Hematopoietic multipotent progenitor cell treated with erythropoietin and hydrocortisone succinate and interleukin-3 and kit ligand, for 4 days (in vitro differentiated cells): ENCODE measurements around the gene TLR3.
"Not testable (repeated sequence)": the region's sequence is repeated elsewhere in the genome, so short reads cannot be mapped to it uniquely, and the experiment has no call there.

Experiments
- DNase-seq: peaks from one replicate; pipeline ENCODE4 v3.0.0-alpha.2; 2015

TLR3 gene

GRCh38 chr4:186050135-186050534 is 18.8 kb upstream of the TLR3 start:
- not testable (repeated sequence) for DNase-seq

- DNase-seq = no peak
Measured at GRCh38 chr4:186051096-186051495, 17.9 kb upstream of the TLR3 start.

DNA sequence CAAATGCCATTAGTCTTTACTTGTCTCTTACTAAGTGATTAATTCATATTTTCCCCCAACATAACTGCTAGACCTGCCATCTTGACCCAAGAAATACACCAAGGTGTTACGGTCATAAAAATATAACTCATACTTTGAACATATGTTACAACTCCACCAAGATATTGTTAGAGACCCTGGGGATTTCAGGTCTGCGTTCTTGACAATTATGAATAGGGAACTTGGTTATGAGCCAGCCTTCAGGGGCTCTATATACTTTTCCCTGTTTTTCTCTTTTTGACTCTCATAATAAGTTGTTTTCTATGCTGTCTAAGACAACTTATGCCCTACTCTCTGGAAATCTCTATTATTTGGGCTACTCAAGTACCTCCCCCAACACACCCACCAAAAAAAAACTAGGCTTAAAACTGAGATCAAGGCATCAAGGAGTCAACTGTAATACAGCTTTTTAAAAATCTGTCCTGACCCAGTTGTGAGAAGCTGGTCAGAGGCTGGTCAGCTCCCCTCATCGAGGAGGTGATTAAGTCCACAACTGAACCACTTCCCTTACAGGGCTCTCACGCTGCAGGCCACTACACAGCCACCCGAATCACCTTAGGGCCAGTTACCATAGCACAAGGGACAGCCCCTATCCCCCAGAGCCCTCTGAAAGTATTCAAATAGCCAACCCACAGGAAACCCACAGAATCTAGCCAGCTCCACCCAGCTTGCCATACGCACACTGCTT is 10.5 kb upstream of the TLR3 start:
- DNase-seq = peak; percentile 71

DNA sequence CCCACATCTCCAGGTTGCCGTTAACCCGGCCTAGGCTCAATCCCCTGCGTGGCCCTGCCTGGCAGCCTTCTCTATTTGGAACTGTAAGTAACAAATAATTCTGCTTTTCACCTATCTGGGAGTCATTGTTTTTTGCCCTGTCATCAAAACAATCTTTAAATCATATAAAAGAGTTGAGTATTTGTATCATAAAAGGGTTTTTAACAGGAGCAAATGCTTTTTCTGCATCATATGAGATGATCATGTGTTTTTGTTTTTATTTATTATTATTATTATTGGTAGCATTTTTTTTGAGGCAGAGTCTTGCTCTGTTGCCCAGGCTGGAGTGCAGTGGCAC is 10.0 kb upstream of the TLR3 start:
- DNase-seq = no peak

GRCh38 chr4:186061921-186062320 is 7.0 kb upstream of the TLR3 start:
- DNase-seq = no peak

DNA sequence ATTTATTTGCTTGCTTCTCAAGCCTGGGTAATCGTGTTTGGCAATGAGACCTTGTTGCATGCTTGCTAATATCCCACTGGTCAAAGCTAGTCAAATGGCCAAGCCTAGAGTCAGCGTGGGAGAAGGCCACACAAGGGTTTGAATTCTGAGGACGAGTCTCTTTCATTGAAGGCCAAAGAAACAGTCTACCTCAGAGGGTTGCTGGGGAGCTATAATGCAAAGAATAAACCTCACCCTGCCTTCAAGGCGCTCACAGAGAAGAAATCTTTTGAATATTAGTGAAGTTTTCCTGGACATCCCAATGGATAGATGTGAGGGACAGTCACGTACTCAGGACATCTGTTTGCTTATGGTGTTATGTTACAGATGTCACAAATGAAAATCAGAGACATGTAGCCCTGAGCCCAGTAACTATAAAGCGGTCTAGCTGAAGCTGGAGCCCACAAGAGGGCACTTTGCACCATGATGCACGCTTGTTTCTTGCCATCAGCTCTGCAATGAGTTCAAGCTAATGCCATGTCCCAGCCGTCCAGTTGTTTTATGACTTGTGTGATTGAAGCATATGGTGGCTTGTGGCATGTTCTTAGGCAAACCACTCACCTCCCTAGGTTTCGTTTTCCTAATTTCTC is 1.1 kb upstream of the TLR3 start:
- DNase-seq = peak; percentile 86

DNA sequence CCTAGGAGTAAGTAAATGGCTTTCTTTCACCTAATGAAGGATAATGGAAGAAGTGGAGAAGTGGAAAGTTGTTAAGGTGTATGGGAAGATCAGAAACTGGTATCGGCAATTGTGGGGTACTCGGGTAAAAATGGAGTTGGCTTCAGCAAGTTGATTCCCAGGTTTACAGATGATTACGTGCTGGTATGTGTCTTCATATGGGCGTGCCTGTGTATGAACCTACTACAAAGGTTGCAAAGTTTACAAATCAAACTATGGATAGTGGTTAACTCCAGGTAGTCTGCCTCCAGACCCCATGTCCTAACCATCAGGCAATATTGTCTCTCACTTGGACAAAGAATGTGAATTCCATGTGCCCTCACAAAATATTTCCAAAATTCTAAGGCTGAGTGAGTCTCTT is 773 bp downstream of the TLR3 start:
- no peak for DNase-seq

GRCh38 chr4:186072516-186072915 is 3.6 kb downstream of the TLR3 start:
- no peak for DNase-seq

- DNase-seq = peak; percentile 13
Measured at GRCh38 chr4:186074189-186074588, 5.2 kb downstream of the TLR3 start.

GRCh38 chr4:186078981-186079638 is 10.2 kb downstream of the TLR3 start:
- no peak for DNase-seq

- no peak for DNase-seq
Measured at GRCh38 chr4:186079694-186080093, 10.7 kb downstream of the TLR3 start.

DNA sequence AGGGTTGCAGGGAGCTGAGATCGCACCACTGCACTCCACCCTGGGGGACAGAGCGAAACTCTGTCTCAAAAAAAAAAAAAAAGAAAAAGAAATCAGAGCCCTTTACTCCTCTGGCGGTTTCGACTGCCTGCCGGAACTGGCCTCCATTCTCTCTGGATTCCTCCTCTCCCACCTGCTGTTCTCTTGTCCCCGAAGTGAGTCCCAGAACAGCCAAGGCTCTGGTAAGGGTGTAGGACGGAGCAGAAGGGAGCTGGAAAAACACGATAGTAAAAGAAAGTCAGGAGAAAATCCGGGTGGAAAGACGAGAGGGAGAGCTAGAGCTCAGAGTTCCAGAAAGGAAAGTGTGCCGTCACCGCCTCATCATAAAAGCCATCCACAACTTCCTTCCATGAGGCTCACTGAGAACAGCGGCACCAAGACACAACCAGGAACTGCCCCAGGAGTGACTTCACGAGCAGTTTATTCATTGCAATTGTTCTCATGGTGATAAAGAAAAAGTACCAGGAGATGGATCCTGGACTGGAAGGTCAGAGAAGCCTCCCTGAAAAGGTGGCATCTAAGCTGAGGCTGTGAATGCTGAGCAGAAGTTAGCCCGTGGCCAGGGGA is 12.3 kb downstream of the TLR3 start:
- DNase-seq = no peak

DNA sequence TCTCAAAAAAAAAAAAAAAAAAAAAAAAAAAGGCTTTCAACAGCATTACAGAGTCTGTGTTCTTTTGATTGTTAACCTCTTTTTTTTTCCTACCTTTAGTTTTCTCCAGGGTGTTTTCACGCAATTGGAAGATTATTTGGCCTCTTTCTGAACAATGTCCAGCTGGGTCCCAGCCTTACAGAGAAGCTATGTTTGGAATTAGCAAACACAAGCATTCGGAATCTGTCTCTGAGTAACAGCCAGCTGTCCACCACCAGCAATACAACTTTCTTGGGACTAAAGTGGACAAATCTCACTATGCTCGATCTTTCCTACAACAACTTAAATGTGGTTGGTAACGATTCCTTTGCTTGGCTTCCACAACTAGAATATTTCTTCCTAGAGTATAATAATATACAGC is 13.3 kb downstream of the TLR3 start:
- DNase-seq = no peak

DNA sequence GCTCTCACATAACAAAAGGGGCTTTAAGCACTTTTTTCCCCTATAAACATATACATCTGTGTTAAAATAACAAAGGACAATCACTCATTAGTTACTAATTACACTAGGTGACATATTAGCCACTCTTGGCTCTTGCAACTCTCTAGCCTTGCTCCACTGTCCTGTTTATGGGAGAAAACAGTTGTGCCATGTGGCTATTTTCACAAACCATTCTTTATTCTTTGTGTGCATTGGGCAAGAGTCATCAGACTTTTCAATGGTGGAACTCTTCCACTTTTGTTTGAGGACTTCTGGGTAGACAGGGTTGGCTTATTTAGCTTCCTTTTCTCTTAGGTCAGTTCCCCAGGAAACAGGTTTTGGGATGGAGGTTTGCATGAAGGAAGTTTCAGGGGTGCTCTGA is 19.6 kb downstream of the TLR3 start:
- DNase-seq = no peak

DNA sequence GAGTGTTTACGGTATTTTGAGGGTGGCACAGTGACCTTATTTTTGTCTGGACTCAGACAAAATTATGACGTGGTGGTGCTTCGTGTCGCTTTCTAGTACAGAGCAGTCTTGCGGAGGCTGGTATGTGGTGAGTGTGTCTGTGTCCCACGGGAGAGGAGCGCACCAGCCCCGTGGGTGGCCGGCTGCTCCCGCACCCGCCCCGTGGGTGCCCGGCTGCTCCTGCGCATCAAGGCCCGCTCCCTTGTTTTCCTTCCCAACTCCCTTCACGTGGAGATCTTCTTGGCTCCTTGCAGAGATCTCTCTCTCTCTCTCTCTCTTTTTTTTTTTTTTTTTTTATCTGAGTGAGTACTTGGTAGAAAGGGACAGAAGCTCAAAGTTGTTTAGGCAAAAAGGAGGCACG is 23.3 kb downstream of the TLR3 start:
- DNase-seq = no peak

GRCh38 chr4:186095406-186095805 is 26.4 kb downstream of the TLR3 start:
- DNase-seq = no peak

DNA sequence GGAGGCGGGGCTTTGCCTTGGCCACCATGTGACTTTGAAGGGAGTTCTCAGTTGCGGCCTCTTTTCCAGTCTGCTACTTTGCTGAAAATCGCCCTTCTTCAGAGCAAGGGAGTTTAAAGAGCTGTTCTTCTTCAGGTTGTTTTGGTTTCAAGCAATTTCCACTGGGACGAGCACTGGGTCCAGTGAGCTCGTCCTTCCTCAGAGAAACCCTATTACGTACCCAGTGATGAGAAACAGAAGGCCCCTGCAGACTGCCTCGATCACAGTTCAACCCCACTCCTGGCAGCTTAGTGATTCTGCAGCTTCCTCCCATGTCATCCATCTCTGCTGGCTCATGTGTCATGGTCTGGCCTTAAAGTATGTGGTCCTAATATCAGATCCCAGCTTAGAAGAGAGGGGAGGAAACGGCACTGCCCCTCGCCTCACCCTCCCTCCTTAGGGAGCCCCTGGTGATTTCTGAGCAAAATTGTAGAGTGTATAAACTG is 27.8 kb downstream of the TLR3 start:
- DNase-seq = no peak

- no peak for DNase-seq
Measured at GRCh38 chr4:186097386-186097785, 28.4 kb downstream of the TLR3 start.

GRCh38 chr4:186102931-186103330 is 34.0 kb downstream of the TLR3 start:
- no peak for DNase-seq

DNA sequence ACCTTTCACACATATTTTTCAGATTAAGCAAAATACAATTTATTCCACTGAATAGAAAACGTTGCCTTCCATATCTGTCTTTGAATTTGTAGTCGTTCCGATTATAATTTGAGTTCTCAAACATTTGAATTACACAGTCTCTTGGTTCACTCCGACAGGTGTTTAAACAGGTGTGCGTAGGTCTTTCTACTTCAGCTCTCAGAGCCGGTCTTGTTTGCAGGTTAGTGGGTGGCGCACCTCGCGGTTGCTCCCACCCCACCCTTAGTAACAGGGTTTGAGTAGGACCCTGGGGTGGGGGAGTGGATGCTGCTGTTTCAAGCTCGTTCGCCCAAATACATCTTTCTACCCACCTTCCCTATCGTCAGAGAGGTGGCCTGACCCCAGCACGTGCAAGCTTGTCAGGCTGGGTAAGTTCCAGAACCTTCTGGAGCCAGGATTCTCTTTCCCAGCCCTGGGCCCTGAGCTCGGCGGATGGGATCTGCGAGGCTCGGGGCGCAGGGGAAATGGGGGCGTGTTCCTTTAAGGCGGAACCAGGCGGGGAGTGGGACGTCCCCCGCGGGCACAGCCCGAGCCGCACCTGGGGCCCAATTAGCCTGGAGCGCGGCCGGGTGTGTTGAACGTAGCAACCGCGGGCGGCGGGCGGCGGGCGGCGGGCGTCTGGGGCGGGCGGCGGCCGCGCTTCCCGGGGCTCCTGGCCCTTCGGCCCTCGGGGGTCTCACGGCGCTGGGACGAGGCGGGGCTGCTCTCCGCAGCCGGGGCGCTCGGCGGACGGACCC is 35.3 kb downstream of the TLR3 start, which contains the start of gene FAM149A:
FAM149A (plus strand) TSS at position 591 of the 776 bp plus-strand sequence.
- DNase-seq = peak; percentile 47

- DNase-seq = peak; percentile 6
Measured at GRCh38 chr4:186104890-186105646, 36.1 kb downstream of the TLR3 start.
